Measurements from ENCODE around the gene TRPM2.

TRPM2 gene

GRCh38 chr21:44382536-44382935 is 29.1 kb downstream of the TRPM2 start:
- no peaks in the 10 kb centered on the region for H3K9me3 ChIP-seq (ENCODE audit: insufficient read depth, low read length, severe bottlenecking)
- no peak overlapping the region for H3K9ac ChIP-seq (ENCODE audit: low read depth, low read length)
- no peaks in the 10 kb centered on the region for H3K79me2 ChIP-seq (ENCODE audit: insufficient read depth, low read length)
- no peak overlapping the region for H3K4me3 ChIP-seq (ENCODE audit: low read depth in 1 of 2, low read length in 2 of 2)
- no peaks in the 10 kb centered on the region for H3K27me3 ChIP-seq (ENCODE audit: insufficient read depth, low read length, poor library complexity)
- TF ChIP-seq, protein P1, sequence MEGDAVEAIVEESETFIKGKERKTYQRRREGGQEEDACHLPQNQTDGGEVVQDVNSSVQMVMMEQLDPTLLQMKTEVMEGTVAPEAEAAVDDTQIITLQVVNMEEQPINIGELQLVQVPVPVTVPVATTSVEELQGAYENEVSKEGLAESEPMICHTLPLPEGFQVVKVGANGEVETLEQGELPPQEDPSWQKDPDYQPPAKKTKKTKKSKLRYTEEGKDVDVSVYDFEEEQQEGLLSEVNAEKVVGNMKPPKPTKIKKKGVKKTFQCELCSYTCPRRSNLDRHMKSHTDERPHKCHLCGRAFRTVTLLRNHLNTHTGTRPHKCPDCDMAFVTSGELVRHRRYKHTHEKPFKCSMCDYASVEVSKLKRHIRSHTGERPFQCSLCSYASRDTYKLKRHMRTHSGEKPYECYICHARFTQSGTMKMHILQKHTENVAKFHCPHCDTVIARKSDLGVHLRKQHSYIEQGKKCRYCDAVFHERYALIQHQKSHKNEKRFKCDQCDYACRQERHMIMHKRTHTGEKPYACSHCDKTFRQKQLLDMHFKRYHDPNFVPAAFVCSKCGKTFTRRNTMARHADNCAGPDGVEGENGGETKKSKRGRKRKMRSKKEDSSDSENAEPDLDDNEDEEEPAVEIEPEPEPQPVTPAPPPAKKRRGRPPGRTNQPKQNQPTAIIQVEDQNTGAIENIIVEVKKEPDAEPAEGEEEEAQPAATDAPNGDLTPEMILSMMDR (IDR thresholded peaks at IDR 0.05; ENCODE audit: borderline replicate concordance, extremely low read depth, low read length, poor library complexity, severe bottlenecking), result no peak
- TF ChIP-seq EZH2 (IDR thresholded peaks at IDR 0.05; ENCODE audit: borderline replicate concordance, low read depth, low read length, severe bottlenecking), result no peak
- H3K4me2 ChIP-seq (ENCODE audit: insufficient read depth, low read length), result no peak overlapping the region
- no peaks in the 10 kb centered on the region for H3K36me3 ChIP-seq (ENCODE audit: insufficient read depth, low read length)
- ATAC-seq (ENCODE audit: insufficient read depth, low read depth) (no peak), DNase-seq (no peak)
- H4K20me1 ChIP-seq (ENCODE audit: insufficient read depth, low read length), result no peaks in the 10 kb centered on the region
- no peak overlapping the region for H2AFZ ChIP-seq (ENCODE audit: low read depth, low read length)
- no peaks in the 10 kb centered on the region for H3K4me1 ChIP-seq (ENCODE audit: insufficient read depth, low read length)
- H3K27ac ChIP-seq (ENCODE audit: low read length), result no peak overlapping the region

DNA sequence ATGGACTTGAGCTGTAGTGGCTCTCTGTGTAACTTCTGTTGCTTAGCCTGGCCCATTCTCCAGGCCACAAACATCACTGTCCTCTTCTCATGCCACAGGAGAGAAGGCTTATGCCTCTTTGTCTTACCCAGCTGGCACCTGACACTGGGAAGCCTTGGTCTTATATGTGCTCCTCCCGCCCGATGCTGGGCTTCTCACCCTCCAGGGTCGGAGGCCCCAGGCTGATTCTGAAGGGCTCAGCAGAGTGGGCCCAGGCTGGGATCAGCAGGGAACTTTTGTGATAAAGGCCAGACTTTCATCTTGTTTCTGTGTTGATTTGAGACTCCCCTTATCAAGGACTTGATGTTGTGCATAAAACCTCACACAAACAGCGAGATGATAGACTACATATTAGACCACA is 29.8 kb downstream of the TRPM2 start:
- no peaks in the 10 kb centered on the region for H3K9me3 ChIP-seq (ENCODE audit: insufficient read depth, low read length, severe bottlenecking)
- H3K4me1 ChIP-seq (ENCODE audit: insufficient read depth, low read length), result no peaks in the 10 kb centered on the region
- no peaks in the 10 kb centered on the region for H4K20me1 ChIP-seq (ENCODE audit: insufficient read depth, low read length)
- no peak overlapping the region for H2AFZ ChIP-seq (ENCODE audit: low read depth, low read length)
- H3K9ac ChIP-seq (ENCODE audit: low read depth, low read length), result no peak overlapping the region
- no peak overlapping the region for H3K4me3 ChIP-seq (ENCODE audit: low read depth in 1 of 2, low read length in 2 of 2)
- no peaks in the 10 kb centered on the region for H3K27me3 ChIP-seq (ENCODE audit: insufficient read depth, low read length, poor library complexity)
- H3K36me3 ChIP-seq (ENCODE audit: insufficient read depth, low read length), result no peaks in the 10 kb centered on the region
- TF ChIP-seq, protein P1 (IDR thresholded peaks at IDR 0.05; ENCODE audit: borderline replicate concordance, extremely low read depth, low read length, poor library complexity, severe bottlenecking), result no peak
- TF ChIP-seq EZH2 (IDR thresholded peaks at IDR 0.05; ENCODE audit: borderline replicate concordance, low read depth, low read length, severe bottlenecking), result no peak
- DNase-seq, result no peak
- no peak overlapping the region for H3K4me2 ChIP-seq (ENCODE audit: insufficient read depth, low read length)
- H3K79me2 ChIP-seq (ENCODE audit: insufficient read depth, low read length), result no peaks in the 10 kb centered on the region
- ATAC-seq (ENCODE audit: insufficient read depth, low read depth), result no peak
- no peak overlapping the region for H3K27ac ChIP-seq (ENCODE audit: low read length)

DNA sequence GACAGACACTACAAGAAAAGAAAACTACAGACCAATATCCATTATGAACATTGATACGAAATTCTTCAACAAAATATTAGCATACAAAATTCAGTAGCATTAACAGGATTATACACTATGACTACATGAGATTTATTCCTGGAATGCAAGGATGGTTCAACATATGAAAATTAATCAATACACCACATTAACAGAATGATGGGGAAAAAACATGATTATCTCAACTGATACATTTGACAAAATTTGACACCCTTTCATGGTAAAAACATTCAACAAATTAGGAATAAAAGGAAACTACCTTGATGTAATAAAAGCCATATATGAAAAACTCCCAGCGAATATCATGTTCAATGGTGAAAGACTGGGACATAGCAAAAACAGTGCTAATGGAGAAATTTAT is 31.5 kb downstream of the TRPM2 start:
- Histone ChIP-seq H3K27ac (ENCODE audit: low read length) (no peak overlapping the region), H3K36me3 (ENCODE audit: insufficient read depth, low read length) (no peaks in the 10 kb centered on the region), H3K79me2 (ENCODE audit: insufficient read depth, low read length) (no peaks in the 10 kb centered on the region), H3K9me3 (ENCODE audit: insufficient read depth, low read length, severe bottlenecking) (no peaks in the 10 kb centered on the region), H3K27me3 (ENCODE audit: insufficient read depth, low read length, poor library complexity) (no peaks in the 10 kb centered on the region), H3K4me2 (ENCODE audit: insufficient read depth, low read length) (no peak overlapping the region), H3K4me3 (ENCODE audit: low read depth in 1 of 2, low read length in 2 of 2) (no peak overlapping the region), H3K9ac (ENCODE audit: low read depth, low read length) (no peak overlapping the region), H3K4me1 (ENCODE audit: insufficient read depth, low read length) (no peaks in the 10 kb centered on the region), H2AFZ (ENCODE audit: low read depth, low read length) (no peak overlapping the region), H4K20me1 (ENCODE audit: insufficient read depth, low read length) (no peaks in the 10 kb centered on the region)
- DNase-seq (no peak), ATAC-seq (ENCODE audit: insufficient read depth, low read depth) (no peak)
- TF ChIP-seq, protein P1 (IDR thresholded peaks at IDR 0.05; ENCODE audit: borderline replicate concordance, extremely low read depth, low read length, poor library complexity, severe bottlenecking), result no peak
- no peak for TF ChIP-seq EZH2 (IDR thresholded peaks at IDR 0.05; ENCODE audit: borderline replicate concordance, low read depth, low read length, severe bottlenecking)

GRCh38 chr21:44389335-44389734 is 35.9 kb downstream of the TRPM2 start:
- ATAC-seq (ENCODE audit: insufficient read depth, low read depth) (no peak), DNase-seq (no peak)
- no peaks in the 10 kb centered on the region for H3K4me1 ChIP-seq (ENCODE audit: insufficient read depth, low read length)
- no peaks in the 10 kb centered on the region for H3K79me2 ChIP-seq (ENCODE audit: insufficient read depth, low read length)
- H3K4me3 ChIP-seq (ENCODE audit: low read depth in 1 of 2, low read length in 2 of 2), result no peak overlapping the region
- no peak overlapping the region for H3K4me2 ChIP-seq (ENCODE audit: insufficient read depth, low read length)
- no peak overlapping the region for H2AFZ ChIP-seq (ENCODE audit: low read depth, low read length)
- no peaks in the 10 kb centered on the region for H3K36me3 ChIP-seq (ENCODE audit: insufficient read depth, low read length)
- TF ChIP-seq, protein P1 (IDR thresholded peaks at IDR 0.05; ENCODE audit: borderline replicate concordance, extremely low read depth, low read length, poor library complexity, severe bottlenecking), result no peak
- TF ChIP-seq EZH2 (IDR thresholded peaks at IDR 0.05; ENCODE audit: borderline replicate concordance, low read depth, low read length, severe bottlenecking), result no peak
- H3K9ac ChIP-seq (ENCODE audit: low read depth, low read length), result no peak overlapping the region
- no peaks in the 10 kb centered on the region for H3K9me3 ChIP-seq (ENCODE audit: insufficient read depth, low read length, severe bottlenecking)
- no peak overlapping the region for H3K27ac ChIP-seq (ENCODE audit: low read length)
- no peaks in the 10 kb centered on the region for H4K20me1 ChIP-seq (ENCODE audit: insufficient read depth, low read length)
- H3K27me3 ChIP-seq (ENCODE audit: insufficient read depth, low read length, poor library complexity), result no peaks in the 10 kb centered on the region

Data from DND-41 (cell line).